Stomach (tissue), 4 donors: Measurements from ENCODE around the gene MYOZ2.

ENCODE experiments used
- EP300 ChIP-seq: sonication (generic); formaldehyde crosslinking; IDR thresholded peaks from one replicate; pipeline ENCODE4 v1.6.1; 2017; ENCODE audit warnings: antibody characterized with exemption
- POLR2A ChIP-seq, 4 donors: fragments of 450-650 bp; IDR thresholded peaks; one replicate each; pipeline ENCODE4 v1.6.1; 2016; ENCODE audit warnings: antibody characterized with exemption in 4 of 4, control low read depth in 2 of 4, mild to moderate bottlenecking in 1 of 4, moderate library complexity in 1 of 4
- POLR2AphosphoS5 ChIP-seq, 3 donors: sonication (generic); formaldehyde crosslinking; IDR thresholded peaks; one replicate each; pipeline ENCODE4 v1.6.1; 2016; ENCODE audit warnings: antibody characterized with exemption in 3 of 3

DNA sequence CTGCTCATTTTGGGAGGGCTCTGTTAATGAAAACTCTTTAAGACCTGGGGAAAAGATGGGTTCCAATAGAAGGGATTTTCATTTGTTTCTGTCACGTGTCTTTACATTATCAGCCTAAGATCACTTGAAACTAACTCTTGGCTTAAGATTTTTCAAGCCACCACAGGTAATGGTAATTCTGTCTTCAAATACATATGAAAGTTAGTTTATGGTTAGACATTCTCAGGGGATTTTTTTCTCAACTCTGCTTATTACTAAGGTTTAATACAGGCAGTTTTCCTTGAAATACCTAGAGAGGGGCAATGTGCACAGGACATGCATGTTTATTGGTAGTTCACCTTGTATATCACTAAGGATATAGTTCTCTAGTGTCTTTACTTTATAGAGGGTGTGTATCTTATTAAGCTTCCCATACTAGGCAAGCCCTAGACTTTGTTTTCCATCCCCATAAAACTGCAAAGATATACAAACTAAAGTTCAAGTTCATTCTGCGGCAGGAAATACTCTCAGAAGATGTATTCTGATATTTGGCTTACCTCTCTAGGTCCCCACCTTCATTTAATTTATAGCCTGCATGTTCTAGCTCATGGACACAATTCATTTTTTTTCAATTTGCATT lies 38.2 kb upstream of the MYOZ2 start:
- TF ChIP-seq POLR2A (IDR thresholded peaks at IDR 0.05) = no peak
- no peak for TF ChIP-seq EP300
- TF ChIP-seq POLR2AphosphoS5 (IDR thresholded peaks at IDR 0.05) = no peak
